ENCODE measurements around the gene AAMDC. TPM values are rescaled to one million over a fixed set of nuclear protein-coding genes. Genes with fewer than 3 reads are reported as not detected.
"Not testable (repeated sequence)": the region's sequence is repeated elsewhere in the genome, so short reads cannot be mapped to it uniquely, and the experiment has no call there.

AAMDC gene
- total RNA-seq, 2 experiments from 2014 or later: 12.7 to 13.0 TPM

DNA sequence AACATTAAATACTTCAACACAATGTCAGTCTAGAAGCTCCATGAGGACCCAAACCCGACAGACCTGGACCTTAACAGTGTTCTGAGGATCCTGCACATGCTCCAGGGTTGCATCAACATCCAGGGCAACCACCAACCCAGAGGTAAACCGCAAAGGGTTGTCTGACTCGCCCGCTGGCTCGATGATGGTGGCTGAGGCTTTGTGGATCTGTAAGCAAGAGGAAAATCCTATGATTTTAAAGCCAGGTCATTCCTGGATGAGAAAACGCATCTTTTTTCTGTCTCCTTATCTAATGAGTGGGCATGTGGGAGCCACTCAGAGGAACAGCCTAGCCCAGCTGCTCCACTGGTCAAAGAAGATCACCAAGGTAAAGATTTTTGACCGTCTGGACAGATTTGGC lies 70.3 kb downstream of the AAMDC start:
- not testable (repeated sequence) for H3K27ac Mint-ChIP-seq

DNA sequence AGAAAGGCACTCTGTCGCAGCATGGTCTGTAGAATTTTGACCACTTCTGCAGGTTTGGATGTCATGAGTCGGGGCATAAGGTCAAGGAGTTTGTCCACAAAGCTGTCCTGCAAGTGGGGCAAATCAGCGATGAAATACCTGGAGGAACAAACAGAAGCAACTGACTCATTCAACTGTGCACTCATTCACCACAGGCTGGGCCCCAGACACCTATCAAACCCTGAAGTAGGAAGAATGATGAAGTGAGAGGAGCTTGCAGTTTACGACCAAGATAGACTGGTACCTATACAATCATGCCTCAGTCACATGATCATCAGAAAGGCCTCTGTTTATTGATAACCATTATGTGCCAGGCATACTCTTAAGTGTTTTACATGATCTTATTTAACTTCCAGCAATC lies 70.8 kb downstream of the AAMDC start:
- peaks cover 37% of the 10 kb centered on the region for H3K36me3 Mint-ChIP-seq (ENCODE audit: low read depth)
- DNase-seq; CTCF ChIA-PET; H3K27ac Mint-ChIP-seq; POLR2A ChIA-PET; H3K27me3 Mint-ChIP-seq (ENCODE audit: low read depth); H3K4me3 Mint-ChIP-seq; H3K9me3 Mint-ChIP-seq (ENCODE audit: insufficient read depth); H3K4me1 Mint-ChIP-seq (ENCODE audit: low read depth); ATAC-seq: not testable (repeated sequence)

More for the DNA sequence above, 70.3 kb downstream of the AAMDC start:
- H3K27me3 Mint-ChIP-seq (ENCODE audit: low read depth); H3K9me3 Mint-ChIP-seq (ENCODE audit: insufficient read depth); ATAC-seq; DNase-seq; H3K4me1 Mint-ChIP-seq (ENCODE audit: low read depth); H3K4me3 Mint-ChIP-seq; CTCF ChIA-PET; POLR2A ChIA-PET: not testable (repeated sequence)
- H3K36me3 Mint-ChIP-seq (ENCODE audit: low read depth): peaks cover 40% of the 10 kb centered on the region

DNA sequence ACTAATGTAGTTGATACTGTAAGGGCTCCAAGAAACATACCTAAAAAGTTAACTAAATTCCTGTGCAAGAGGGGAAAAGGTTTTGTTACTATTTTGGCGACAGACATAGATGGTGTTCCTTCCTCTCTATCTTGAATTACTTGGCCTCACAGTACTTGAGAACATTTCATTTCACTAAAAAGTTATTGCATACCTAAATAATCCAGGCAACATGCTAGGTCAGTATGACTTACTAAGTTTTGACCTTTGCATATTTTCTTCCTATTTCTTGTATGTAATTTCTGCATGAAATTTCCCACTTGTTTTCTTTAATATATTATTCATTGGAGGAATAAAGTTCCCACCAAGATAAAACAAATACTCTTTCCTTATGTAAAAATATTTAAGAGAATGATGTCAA lies 74.0 kb downstream of the AAMDC start:
- H3K9me3 Mint-ChIP-seq (ENCODE audit: insufficient read depth); H3K27ac Mint-ChIP-seq; DNase-seq; H3K4me1 Mint-ChIP-seq (ENCODE audit: low read depth); H3K27me3 Mint-ChIP-seq (ENCODE audit: low read depth); ATAC-seq; CTCF ChIA-PET; H3K4me3 Mint-ChIP-seq; POLR2A ChIA-PET: not testable (repeated sequence)
- peaks cover 25% of the 10 kb centered on the region for H3K36me3 Mint-ChIP-seq (ENCODE audit: low read depth)

DNA sequence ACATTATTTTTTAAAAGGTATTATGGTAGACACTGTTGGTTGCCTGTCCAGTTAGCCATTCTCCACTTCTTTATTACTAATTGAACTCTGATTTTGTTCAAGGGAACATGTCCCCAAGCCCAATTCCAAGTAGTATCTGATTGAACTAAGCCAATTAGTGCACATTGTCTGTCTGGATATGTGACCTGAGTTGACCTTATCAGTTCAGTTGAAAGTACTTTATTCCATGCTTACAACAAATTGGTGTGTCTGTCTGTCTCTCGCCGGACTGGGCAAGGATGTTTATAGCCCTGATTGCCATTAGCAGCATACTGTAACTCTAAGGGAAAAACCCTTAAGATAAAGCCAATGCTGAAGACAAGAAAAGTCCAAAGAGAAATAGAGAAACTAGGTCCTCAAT lies 87.9 kb downstream of the AAMDC start:
- Mint-ChIP-seq H3K9me3 (ENCODE audit: insufficient read depth) (no peaks in the 10 kb centered on the region), H3K4me3 (no peak overlapping the region), H3K4me1 (ENCODE audit: low read depth) (no peaks in the 10 kb centered on the region), H3K27me3 (ENCODE audit: low read depth) (no peaks in the 10 kb centered on the region), H3K27ac (no peak overlapping the region), H3K36me3 (ENCODE audit: low read depth) (peaks cover 29% of the 10 kb centered on the region)
- ATAC-seq (no peak), DNase-seq (no peak)
- ChIA-PET POLR2A (no interaction called here), CTCF (interaction anchor here (0.7 kb wide), 1 partner anchor 86 kb away, joined by 3 read pairs; no protein-coding TSS in a partner anchor)

DNA sequence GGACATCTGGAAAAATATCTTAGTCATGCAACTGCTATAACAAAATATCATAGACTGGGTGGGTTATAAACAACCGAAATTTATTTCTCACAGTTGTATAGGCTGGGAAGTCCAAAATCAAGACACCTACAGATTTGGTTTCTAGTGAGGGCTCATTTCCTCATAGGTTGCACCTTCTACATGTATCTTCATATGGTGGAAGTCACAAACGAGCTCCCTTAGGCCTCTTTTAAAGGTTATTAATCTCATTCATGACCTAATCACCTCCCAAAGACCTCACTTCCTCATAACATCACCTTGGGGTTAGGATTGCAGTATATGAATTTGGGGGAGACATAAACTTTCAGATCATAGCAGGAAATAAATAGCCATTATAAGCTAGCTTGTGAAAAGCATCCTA lies 88.3 kb downstream of the AAMDC start:
- Mint-ChIP-seq H3K27me3 (ENCODE audit: low read depth) (no peaks in the 10 kb centered on the region), H3K27ac (no peak overlapping the region), H3K4me3 (no peak overlapping the region), H3K9me3 (ENCODE audit: insufficient read depth) (no peaks in the 10 kb centered on the region), H3K4me1 (ENCODE audit: low read depth) (no peaks in the 10 kb centered on the region), H3K36me3 (ENCODE audit: low read depth) (peaks cover 27% of the 10 kb centered on the region)
- POLR2A ChIA-PET: no interaction called here
- no peak for DNase-seq
- no peak for ATAC-seq
- CTCF ChIA-PET: interaction anchor here (0.7 kb wide), 1 partner anchor 86 kb away, joined by 3 read pairs; no protein-coding TSS in a partner anchor

DNA sequence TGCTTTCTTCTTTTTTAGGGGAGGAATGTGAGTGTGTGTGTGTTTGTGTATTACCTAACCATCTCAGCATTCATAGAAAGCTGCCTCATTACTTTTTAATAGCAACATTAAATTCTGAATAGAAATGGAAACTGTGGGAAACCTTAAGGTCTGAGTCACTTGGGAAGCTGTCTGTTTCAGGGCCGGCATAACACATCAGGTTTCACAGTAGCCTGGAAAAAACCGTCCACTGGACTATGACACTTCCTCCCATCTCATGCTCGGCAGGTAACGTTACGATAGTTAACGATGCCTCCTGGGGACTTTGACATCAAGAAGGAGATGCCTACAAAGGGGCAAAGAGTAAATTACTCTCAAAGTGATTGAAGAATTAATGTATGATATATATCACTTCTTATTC lies 89.9 kb downstream of the AAMDC start:
- DNase-seq; H3K27ac Mint-ChIP-seq; H3K9me3 Mint-ChIP-seq (ENCODE audit: insufficient read depth); H3K4me1 Mint-ChIP-seq (ENCODE audit: low read depth); ATAC-seq; H3K4me3 Mint-ChIP-seq; POLR2A ChIA-PET; CTCF ChIA-PET; H3K27me3 Mint-ChIP-seq (ENCODE audit: low read depth): not testable (repeated sequence)
- peaks cover 26% of the 10 kb centered on the region for H3K36me3 Mint-ChIP-seq (ENCODE audit: low read depth)

DNA sequence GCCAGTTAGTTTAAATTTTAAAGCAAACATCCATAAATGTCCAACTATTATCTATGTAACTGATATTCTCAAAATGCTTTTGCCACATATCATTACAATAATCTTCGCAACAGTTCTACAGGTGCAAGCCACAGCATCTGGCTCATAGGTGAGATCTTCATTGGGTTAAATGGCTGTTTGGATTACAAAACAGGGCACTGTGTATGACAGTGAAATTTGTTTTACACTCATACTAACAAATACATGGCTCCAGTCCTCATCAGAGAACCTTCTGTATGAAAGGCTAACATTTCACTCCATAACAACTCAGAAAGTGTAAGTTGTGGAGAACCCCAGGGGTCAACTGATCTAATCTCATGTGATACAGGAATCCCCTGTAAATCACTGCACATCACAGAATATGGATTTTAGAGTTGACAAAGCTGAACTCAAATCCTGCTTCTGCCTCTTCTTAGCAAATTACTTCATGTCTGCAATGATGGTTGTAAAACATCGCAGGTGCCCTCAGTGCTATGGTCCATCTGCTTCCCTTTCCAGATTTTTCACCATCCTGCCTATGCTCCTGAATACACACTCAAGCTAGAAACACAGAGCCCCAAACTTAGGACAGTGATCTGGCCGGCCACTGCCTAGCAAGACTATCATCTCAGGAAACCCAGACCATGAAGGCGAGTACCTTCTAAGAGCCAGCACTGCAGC lies 92.8 kb downstream of the AAMDC start:
- H3K9me3 Mint-ChIP-seq (ENCODE audit: insufficient read depth); H3K4me3 Mint-ChIP-seq; DNase-seq; CTCF ChIA-PET; H3K4me1 Mint-ChIP-seq (ENCODE audit: low read depth); H3K27me3 Mint-ChIP-seq (ENCODE audit: low read depth); H3K27ac Mint-ChIP-seq; ATAC-seq; POLR2A ChIA-PET: not testable (repeated sequence)
- H3K36me3 Mint-ChIP-seq (ENCODE audit: low read depth): peaks cover 30% of the 10 kb centered on the region

DNA sequence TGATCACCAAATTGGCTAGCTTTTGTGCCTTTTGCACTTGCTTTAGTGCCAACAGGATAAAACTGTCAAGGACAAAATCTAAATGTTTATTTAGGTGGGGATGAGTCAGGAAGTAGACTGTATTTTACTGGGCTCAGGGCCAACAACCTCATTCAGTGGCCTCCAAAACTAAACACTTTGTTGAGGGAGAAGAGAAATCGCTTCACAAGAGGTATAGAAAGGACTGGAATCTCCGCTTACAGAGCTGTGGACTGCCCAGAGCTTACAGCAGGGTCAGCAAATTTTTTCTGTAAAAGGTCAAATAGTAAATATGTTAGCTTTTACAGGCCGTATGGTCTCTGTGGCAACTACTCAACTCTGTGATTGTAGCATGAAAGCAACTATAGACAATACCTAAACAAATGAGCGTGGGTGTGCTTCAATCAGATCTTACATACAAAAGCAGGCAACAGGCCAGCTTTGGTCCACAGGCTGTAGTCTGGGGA lies 93.4 kb downstream of the AAMDC start:
- POLR2A ChIA-PET: interaction anchor here (0.7 kb wide), 1 partner anchor 239 kb away, joined by 3 read pairs; no protein-coding TSS in a partner anchor
- H3K4me3 Mint-ChIP-seq; H3K4me1 Mint-ChIP-seq (ENCODE audit: low read depth); H3K27me3 Mint-ChIP-seq (ENCODE audit: low read depth); DNase-seq; ATAC-seq; H3K27ac Mint-ChIP-seq; CTCF ChIA-PET; H3K9me3 Mint-ChIP-seq (ENCODE audit: insufficient read depth): not testable (repeated sequence)
- H3K36me3 Mint-ChIP-seq (ENCODE audit: low read depth): peaks cover 29% of the 10 kb centered on the region

DNA sequence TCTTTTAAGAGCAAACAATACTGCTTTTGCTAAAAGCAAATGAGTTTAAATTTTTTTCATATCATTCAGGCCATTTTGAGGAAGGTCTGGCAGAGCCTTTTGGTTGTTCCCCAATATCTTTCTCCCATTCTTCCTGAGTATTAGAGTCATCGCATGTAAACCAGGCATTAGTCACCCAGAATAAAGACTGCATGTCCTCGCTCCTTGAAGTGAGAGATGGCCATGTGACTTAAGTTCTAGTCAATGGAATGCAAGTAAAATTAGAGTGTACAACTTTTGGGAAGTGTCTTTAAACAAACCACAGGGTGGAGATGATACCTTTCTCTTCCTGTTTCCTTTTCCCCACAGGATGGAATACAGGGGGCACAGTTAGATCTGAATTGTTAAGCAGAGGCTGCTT lies 96.8 kb downstream of the AAMDC start:
- H3K4me3 Mint-ChIP-seq; ATAC-seq; CTCF ChIA-PET; H3K27ac Mint-ChIP-seq; POLR2A ChIA-PET; DNase-seq; H3K9me3 Mint-ChIP-seq (ENCODE audit: insufficient read depth); H3K4me1 Mint-ChIP-seq (ENCODE audit: low read depth); H3K27me3 Mint-ChIP-seq (ENCODE audit: low read depth): not testable (repeated sequence)
- H3K36me3 Mint-ChIP-seq (ENCODE audit: low read depth): peaks cover 17% of the 10 kb centered on the region

Other genes starting within 250 kb of the AAMDC start
- under 1 TPM; 0.21 to 0.39 TPM for gene AQP11, start 231.2 kb upstream of the AAMDC start, total RNA-seq
- gene CLNS1A, start 183.3 kb upstream of the AAMDC start, total RNA-seq: 100 to 1,000 TPM in 1 of 2 experiments, 10 to 100 TPM in 1; 99.9 to 103 TPM
- gene RSF1, start 422 bp upstream of the AAMDC start, total RNA-seq: 10 to 100 TPM; 41.1 to 49.1 TPM
- gene INTS4, start 173.5 kb downstream of the AAMDC start, total RNA-seq: 10 to 100 TPM; 45.1 to 51.2 TPM
- under 1 TPM; 0.21 to 0.47 TPM for gene KCTD14, start 202.1 kb downstream of the AAMDC start, total RNA-seq
- gene THRSP, start 242.7 kb downstream of the AAMDC start, total RNA-seq: not detected

Data from activated CD8-positive, alpha-beta T cell treated with anti-CD3 and anti-CD28 coated beads, Interleukin-2, amount 10 ng/mL, durations not matched to agents 7 days and 5 days (primary cell).